IgD-negative memory B cell (primary cell): ENCODE measurements around the gene HOXC5. TPM values are rescaled to one million over a fixed set of nuclear protein-coding genes. Genes with fewer than 3 reads are reported as not detected.
A peak's percentile ranks its signal among the peaks of the same experiment; 100 is the strongest.

ENCODE experiments used
- H3K27ac Mint-ChIP-seq, 3 donors: one replicate each; pipeline ENCODE4 v1.8.0; 2020 to 2022; ENCODE audit warnings: mild to moderate bottlenecking in 3 of 3, mixed read lengths in 3 of 3, moderate library complexity in 1 of 3
- H3K27me3 Mint-ChIP-seq: one replicate; pipeline ENCODE4 v1.8.0; 2021; ENCODE audit warnings: mixed read lengths
- H3K36me3 Mint-ChIP-seq: one replicate; pipeline ENCODE4 v1.8.0; 2020; ENCODE audit warnings: mild to moderate bottlenecking, mixed read lengths
- H3K4me1 Mint-ChIP-seq, 3 donors: one replicate each; pipeline ENCODE4 v1.8.0; 2020 to 2022; ENCODE audit warnings: mixed read lengths in 3 of 3, mild to moderate bottlenecking in 1 of 3
- H3K4me3 Mint-ChIP-seq, 4 donors: one replicate each; pipeline ENCODE4 v1.8.0; 2020 to 2022; ENCODE audit warnings: mild to moderate bottlenecking in 4 of 4, mixed read lengths in 4 of 4, moderate library complexity in 3 of 4
- H3K9me3 Mint-ChIP-seq, 3 donors: one replicate each; pipeline ENCODE4 v1.8.0; 2020 to 2021; ENCODE audit warnings: mixed read lengths in 3 of 3, mild to moderate bottlenecking in 1 of 3
- polyA plus RNA-seq: library from polyadenylated mRNA; unstranded; fragments of 300-500 nt; fragmentation: Illumina TruSeq; gene quantifications from one replicate; pipeline ENCODE4 v1.2.3, GENCODE V29; 2021

HOXC5 gene
- polyA plus RNA-seq, 1 donor from 2014 or later = not detected

DNA sequence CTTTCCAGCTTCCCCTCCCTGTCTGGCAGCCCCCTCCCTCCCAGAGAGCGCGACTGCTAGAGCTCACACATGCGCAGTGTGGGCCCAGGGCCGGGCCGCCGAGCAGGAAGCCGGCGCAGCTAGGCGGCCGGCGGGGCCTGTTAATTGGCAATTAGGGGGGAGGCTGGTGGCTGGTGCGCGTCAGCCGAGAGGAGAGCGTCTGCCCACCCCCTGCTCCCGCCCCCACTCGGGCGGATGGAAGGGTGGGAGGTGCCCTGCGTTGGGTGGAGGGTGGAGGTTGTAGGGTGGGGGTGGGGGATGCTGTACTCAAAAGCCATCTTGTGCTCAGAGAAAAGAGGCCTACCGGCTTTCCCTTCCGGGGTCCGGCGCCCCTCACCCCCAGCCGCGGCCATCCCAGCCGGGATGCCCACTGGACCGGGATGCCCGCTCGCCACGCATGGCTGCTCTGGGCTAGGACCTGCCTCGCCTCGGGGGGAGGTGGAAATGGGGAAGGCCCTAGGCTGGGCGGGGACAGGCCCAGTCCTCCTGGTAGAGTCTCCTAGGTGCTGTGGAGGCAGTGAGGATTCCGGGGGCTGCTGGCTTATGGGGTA is 14.9 kb upstream of the HOXC5 start:
- H3K9me3 Mint-ChIP-seq = peaks cover 0 to 2% (median 0%) of the 10 kb centered on the region in 3 donors
- no peaks in the 10 kb centered on the region for H3K36me3 Mint-ChIP-seq
- H3K27me3 Mint-ChIP-seq = peaks cover 51% of the 10 kb centered on the region
- peak overlapping the region; percentile 53 to 95 (median 93) for H3K27ac Mint-ChIP-seq
- peak overlapping the region; percentile 79 to 95 (median 90) for H3K4me3 Mint-ChIP-seq
- peaks cover 9 to 19% (median 11%) of the 10 kb centered on the region in 3 donors for H3K4me1 Mint-ChIP-seq

- Mint-ChIP-seq H3K27ac (peak overlapping the region; percentile 53 to 95 (median 93)), H3K27me3 (peaks cover 51% of the 10 kb centered on the region), H3K9me3 (peaks cover 0 to 2% (median 0%) of the 10 kb centered on the region in 3 donors), H3K4me1 (peaks cover 9 to 19% (median 11%) of the 10 kb centered on the region in 3 donors), H3K4me3 (peak overlapping the region; percentile 79 to 95 (median 90)), H3K36me3 (no peaks in the 10 kb centered on the region)
Observed at GRCh38 chr12:54018468-54018984, 14.3 kb upstream of the HOXC5 start.

DNA sequence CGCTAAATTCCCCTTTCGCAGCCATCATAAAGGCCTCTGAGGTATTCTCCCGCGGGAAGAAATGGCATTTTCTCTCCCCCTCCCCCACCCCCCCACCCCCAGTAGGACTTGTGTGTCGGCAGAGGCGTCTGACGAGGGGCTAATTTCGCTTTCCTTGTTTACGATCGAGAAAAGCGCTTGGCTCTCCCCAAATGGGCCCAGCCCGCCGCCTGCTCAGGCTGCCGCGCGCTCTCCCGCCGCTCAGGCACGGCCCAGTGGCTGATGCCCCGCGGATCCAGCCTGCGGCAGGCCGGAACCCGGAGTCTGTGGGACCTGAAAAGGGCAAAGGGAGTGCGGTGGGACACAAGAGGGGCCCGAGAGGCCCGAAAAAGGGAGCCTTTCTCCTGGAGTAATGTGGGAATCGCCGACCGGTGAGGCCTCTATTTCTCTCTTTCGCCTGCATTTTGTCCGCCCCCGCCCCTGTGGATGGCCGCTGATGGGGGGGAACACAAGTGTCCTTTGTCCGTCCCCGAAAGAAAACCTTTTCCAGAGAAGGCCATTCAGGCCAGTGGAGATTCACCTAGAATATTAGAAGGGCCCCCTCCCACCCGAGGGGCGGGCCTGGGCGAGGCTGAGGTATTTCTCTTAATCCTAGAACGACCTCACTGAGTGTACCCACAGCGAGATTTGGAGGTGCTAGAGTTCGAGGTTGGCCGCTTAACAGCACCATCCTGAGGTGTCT is 13.6 kb upstream of the HOXC5 start:
- Mint-ChIP-seq H3K27ac (peak overlapping the region; percentile 81 to 96 (median 83)), H3K4me1 (peaks cover 9 to 19% (median 11%) of the 10 kb centered on the region in 3 donors), H3K9me3 (peaks cover 0 to 2% (median 0%) of the 10 kb centered on the region in 3 donors), H3K36me3 (no peaks in the 10 kb centered on the region), H3K4me3 (peak overlapping the region in 3 of 4 donors; percentile 55 to 74 (median 68)), H3K27me3 (peaks cover 55% of the 10 kb centered on the region)

GRCh38 chr12:54019924-54020590 is 12.8 kb upstream of the HOXC5 start:
- H3K4me3 Mint-ChIP-seq = peak overlapping the region in 2 of 4 donors; percentile 49 to 74
- peak overlapping the region in 2 of 3 donors; percentile 83 to 96 for H3K27ac Mint-ChIP-seq
- H3K27me3 Mint-ChIP-seq = peaks cover 51% of the 10 kb centered on the region
- no peaks in the 10 kb centered on the region for H3K36me3 Mint-ChIP-seq
- H3K9me3 Mint-ChIP-seq = peaks cover 0 to 2% (median 0%) of the 10 kb centered on the region in 3 donors
- peaks cover 6 to 14% (median 9%) of the 10 kb centered on the region in 3 donors for H3K4me1 Mint-ChIP-seq

- peaks cover 50% of the 10 kb centered on the region for H3K27me3 Mint-ChIP-seq
- peaks cover 6 to 11% (median 9%) of the 10 kb centered on the region in 3 donors for H3K4me1 Mint-ChIP-seq
- H3K9me3 Mint-ChIP-seq = peaks cover 0 to 2% (median 0%) of the 10 kb centered on the region in 3 donors
- H3K4me3 Mint-ChIP-seq = peak overlapping the region in 1 of 4 donors; percentile 75
- no peaks in the 10 kb centered on the region for H3K36me3 Mint-ChIP-seq
- H3K27ac Mint-ChIP-seq = peak overlapping the region in 1 of 3 donors; percentile 83
Observed at GRCh38 chr12:54020591-54021405, 12.1 kb upstream of the HOXC5 start.

DNA sequence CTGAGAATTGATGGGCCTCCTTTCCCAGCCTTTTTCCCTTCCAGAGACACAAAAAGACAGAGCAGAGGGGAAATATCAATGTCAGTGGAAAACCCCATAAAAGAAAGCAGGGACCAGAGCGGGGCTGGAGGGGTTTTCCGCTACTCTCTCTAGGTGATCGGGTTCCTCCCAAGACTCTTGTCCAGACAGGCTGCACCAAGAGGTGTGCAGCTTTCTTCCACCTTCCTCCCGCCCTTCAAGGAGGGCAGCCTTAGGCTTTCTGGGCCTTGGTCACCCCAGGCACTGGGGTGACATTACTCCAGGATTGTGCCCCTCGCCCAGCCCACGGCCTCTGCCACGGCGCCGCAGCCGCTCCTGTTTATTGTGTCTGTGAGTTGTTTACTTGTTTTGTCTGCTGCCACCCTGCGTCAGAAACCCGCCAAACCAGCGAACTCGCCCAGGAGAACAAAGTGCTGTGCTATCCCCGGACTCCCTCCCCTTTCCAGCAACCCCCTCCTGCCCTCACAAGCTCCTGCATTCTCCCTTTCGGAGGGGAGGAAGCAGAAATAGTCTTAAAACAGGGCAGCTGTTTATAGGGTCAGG is 11.3 kb upstream of the HOXC5 start:
- H3K4me1 Mint-ChIP-seq = peaks cover 6 to 11% (median 9%) of the 10 kb centered on the region in 3 donors
- no peaks in the 10 kb centered on the region for H3K36me3 Mint-ChIP-seq
- H3K9me3 Mint-ChIP-seq = peaks cover 0 to 2% (median 0%) of the 10 kb centered on the region in 3 donors
- peak overlapping the region in 1 of 3 donors; percentile 83 for H3K27ac Mint-ChIP-seq
- peak overlapping the region in 3 of 4 donors; percentile 63 to 75 (median 63) for H3K4me3 Mint-ChIP-seq
- peaks cover 56% of the 10 kb centered on the region for H3K27me3 Mint-ChIP-seq

DNA sequence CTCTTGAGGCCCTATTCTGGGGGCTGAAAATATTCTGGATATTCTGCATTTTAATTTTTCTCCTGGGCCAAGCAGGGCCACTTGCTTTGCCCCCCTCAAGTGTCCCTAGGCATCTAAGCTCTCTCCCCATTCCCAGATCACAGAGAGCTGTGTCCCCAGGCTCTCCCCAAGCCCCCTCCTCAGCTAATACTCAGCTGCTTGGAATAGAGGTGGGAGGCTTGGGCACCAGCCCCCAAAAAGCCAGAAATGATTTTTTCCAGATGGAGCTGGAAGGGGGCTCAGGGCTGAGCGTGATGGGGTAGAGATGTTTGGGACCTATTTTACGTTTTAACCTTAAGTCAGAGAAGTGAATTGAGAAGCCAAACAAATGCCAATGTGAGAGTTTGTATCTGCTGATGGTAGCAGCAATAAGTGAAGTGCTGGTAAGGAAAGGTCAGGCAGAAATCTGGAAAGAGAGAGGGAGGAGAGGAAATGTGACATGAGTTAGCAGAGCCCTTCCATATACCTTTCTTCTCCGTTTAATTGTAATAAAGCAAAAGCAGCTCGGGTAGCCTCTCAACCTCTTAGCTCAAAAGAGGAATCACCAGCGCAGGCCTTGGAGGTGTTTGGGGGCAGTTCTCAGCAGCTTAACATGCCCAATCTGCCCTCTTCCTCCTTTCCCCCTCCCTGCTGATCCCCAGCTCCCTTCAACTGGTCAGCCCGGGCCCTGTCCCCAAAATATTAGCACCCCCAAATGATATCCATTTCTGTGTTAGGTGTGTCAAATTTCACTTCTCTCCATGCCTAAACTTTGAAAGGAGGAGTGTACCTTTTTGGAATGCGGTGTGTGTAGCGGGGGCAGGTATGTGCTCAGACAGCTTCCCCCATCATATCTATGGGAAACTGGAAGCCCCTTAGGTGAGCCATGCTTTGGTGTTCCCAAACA is 9.6 kb upstream of the HOXC5 start:
- H3K9me3 Mint-ChIP-seq = no peaks in the 10 kb centered on the region

DNA sequence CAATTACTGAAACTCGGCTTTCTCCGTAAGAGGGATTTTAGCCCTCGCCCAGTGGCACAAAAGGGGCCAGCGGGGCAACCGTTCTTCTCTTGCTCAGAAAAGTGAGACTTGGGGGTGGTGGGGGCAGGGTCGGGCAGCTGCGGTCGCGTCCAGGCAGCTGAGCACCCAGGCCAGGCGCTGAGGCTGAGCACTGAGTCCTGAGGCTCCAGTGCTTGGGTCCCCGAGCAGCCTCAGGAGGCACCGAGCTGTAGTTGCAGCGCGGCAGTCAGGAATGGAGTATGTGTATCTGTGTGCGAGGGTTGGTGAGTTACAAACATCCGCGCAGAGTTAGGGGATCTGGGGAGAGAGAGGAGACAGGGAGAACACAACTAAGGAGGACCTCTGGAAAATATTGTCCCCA is 8.7 kb upstream of the HOXC5 start:
- H3K4me1 Mint-ChIP-seq = peaks cover 10 to 14% (median 12%) of the 10 kb centered on the region in 3 donors
- peaks cover 63% of the 10 kb centered on the region for H3K27me3 Mint-ChIP-seq
- H3K36me3 Mint-ChIP-seq = no peaks in the 10 kb centered on the region
- H3K4me3 Mint-ChIP-seq = peak overlapping the region in 1 of 4 donors; percentile 48
- H3K27ac Mint-ChIP-seq = no peak overlapping the region
- H3K9me3 Mint-ChIP-seq = peaks cover 0 to 3% (median 0%) of the 10 kb centered on the region in 3 donors

More for the DNA sequence above, 9.6 kb upstream of the HOXC5 start:
- Mint-ChIP-seq H3K4me1 (peaks cover 5 to 12% (median 7%) of the 10 kb centered on the region in 3 donors), H3K36me3 (no peaks in the 10 kb centered on the region), H3K27ac (peak overlapping the region in 1 of 3 donors; percentile 83), H3K4me3 (peak overlapping the region in 1 of 4 donors; percentile 18), H3K27me3 (peaks cover 58% of the 10 kb centered on the region)

GRCh38 chr12:54024581-54025305 is 8.1 kb upstream of the HOXC5 start:
- H3K36me3 Mint-ChIP-seq = no peaks in the 10 kb centered on the region
- no peak overlapping the region for H3K4me3 Mint-ChIP-seq
- H3K27me3 Mint-ChIP-seq = peaks cover 64% of the 10 kb centered on the region

DNA sequence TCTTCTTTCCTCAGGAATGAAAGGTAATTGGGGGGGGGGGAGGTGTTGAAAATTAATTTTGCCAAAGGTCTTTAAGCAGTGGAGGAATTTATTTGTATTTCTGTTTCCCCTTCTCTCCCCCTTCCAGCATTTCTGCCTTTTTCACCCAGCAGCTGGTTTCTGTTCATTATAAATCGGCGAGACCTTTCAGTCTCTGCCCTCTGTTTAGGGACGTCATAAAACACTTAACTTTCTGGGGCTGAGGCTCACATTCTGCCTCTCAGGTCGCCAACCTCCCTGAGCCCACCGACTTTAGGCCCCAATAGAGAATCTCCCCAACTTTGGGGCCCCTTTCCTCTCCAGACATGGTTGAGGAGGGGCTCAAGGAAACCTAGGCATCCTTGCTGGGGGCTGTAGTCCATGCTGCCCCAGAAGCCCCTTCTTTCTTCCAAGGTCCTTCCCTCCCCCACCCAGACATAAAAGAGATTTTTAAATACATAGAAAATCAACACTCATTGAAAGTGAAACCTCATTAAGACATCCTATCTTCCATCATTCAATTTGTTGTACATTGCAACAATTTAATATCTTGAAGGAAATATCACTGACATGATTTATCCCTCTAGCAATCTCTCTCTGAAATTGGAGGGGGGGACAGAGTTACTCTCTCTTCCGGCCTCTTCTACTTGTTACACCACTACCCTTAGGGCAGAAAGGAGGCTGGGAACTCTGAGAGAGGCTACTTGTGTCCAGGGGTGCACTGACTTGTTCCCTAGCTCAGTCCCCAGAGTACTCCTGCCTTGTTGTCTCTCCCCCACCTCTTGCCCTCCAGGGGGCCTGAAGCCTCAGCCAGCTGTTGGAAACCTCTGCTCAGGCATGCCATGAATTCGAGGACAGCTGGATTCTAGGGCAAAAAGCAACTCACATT is 7.1 kb upstream of the HOXC5 start:
- H3K4me1 Mint-ChIP-seq = peaks cover 12 to 20% (median 16%) of the 10 kb centered on the region in 3 donors
- peaks cover 68% of the 10 kb centered on the region for H3K27me3 Mint-ChIP-seq
- H3K36me3 Mint-ChIP-seq = no peaks in the 10 kb centered on the region
- H3K27ac Mint-ChIP-seq = peak overlapping the region in 2 of 3 donors; percentile 44 to 53
- H3K4me3 Mint-ChIP-seq = no peak overlapping the region
- H3K9me3 Mint-ChIP-seq = peaks cover 0 to 5% (median 0%) of the 10 kb centered on the region in 3 donors

More at GRCh38 chr12:54024581-54025305, 8.1 kb upstream of the HOXC5 start:
- no peak overlapping the region for H3K27ac Mint-ChIP-seq
- H3K4me1 Mint-ChIP-seq = peaks cover 12 to 17% (median 13%) of the 10 kb centered on the region in 3 donors
- peaks cover 0 to 5% (median 0%) of the 10 kb centered on the region in 3 donors for H3K9me3 Mint-ChIP-seq

GRCh38 chr12:54026640-54027441 is 6.0 kb upstream of the HOXC5 start:
- H3K9me3 Mint-ChIP-seq = peaks cover 0 to 5% (median 0%) of the 10 kb centered on the region in 3 donors
- H3K4me1 Mint-ChIP-seq = peaks cover 7 to 16% (median 12%) of the 10 kb centered on the region in 3 donors
- H3K27me3 Mint-ChIP-seq = peaks cover 66% of the 10 kb centered on the region
- no peaks in the 10 kb centered on the region for H3K36me3 Mint-ChIP-seq
- peak overlapping the region in 2 of 3 donors; percentile 74 to 87 for H3K27ac Mint-ChIP-seq
- H3K4me3 Mint-ChIP-seq = peak overlapping the region in 2 of 4 donors; percentile 24 to 71
